ENCODE measurements around the gene RGS10.

The RGS10 gene

GRCh38 chr10:119491966-119492757 is 50.4 kb downstream of the RGS10 start:
- Histone ChIP-seq H3K4me1 (ENCODE audit: insufficient read depth, low read length) (no peaks in the 10 kb centered on the region), H3K36me3 (ENCODE audit: insufficient read depth, low read depth, low read length) (no peaks in the 10 kb centered on the region), H3K27ac (ENCODE audit: low read length) (no peak overlapping the region), H3K9ac (ENCODE audit: low read depth, low read length) (no peak overlapping the region), H3K9me3 (ENCODE audit: insufficient read depth, low read depth, low read length) (no peaks in the 10 kb centered on the region), H3K27me3 (ENCODE audit: insufficient read depth, low read length) (peaks cover 26% of the 10 kb centered on the region; the same call in 1 of the 2 replicates), H3K4me3 (ENCODE audit: low read length) (no peak overlapping the region)

- H3K4me3 ChIP-seq (ENCODE audit: low read length): peak overlapping the region; percentile 74; the same call in 1 of the 2 replicates
- no peaks in the 10 kb centered on the region for H3K36me3 ChIP-seq (ENCODE audit: insufficient read depth, low read depth, low read length)
- H3K27ac ChIP-seq (ENCODE audit: low read length): no peak overlapping the region
- H3K9me3 ChIP-seq (ENCODE audit: insufficient read depth, low read depth, low read length): no peaks in the 10 kb centered on the region
- no peak overlapping the region for H3K9ac ChIP-seq (ENCODE audit: low read depth, low read length)
- no peaks in the 10 kb centered on the region for H3K4me1 ChIP-seq (ENCODE audit: insufficient read depth, low read length)
- H3K27me3 ChIP-seq (ENCODE audit: insufficient read depth, low read length): peaks cover 24% of the 10 kb centered on the region
Measured at GRCh38 chr10:119489991-119490326, 52.6 kb downstream of the RGS10 start.

GRCh38 chr10:119488675-119489074 is 53.8 kb downstream of the RGS10 start:
- no peaks in the 10 kb centered on the region for H3K9me3 ChIP-seq (ENCODE audit: insufficient read depth, low read depth, low read length)
- no peak overlapping the region for H3K9ac ChIP-seq (ENCODE audit: low read depth, low read length)
- H3K27me3 ChIP-seq (ENCODE audit: insufficient read depth, low read length): peaks cover 25% of the 10 kb centered on the region
- no peaks in the 10 kb centered on the region for H3K36me3 ChIP-seq (ENCODE audit: insufficient read depth, low read depth, low read length)
- no peak overlapping the region for H3K4me3 ChIP-seq (ENCODE audit: low read length)
- no peak overlapping the region for H3K27ac ChIP-seq (ENCODE audit: low read length)
- no peaks in the 10 kb centered on the region for H3K4me1 ChIP-seq (ENCODE audit: insufficient read depth, low read length)

- Histone ChIP-seq H3K27ac (ENCODE audit: low read length) (no peak overlapping the region), H3K9ac (ENCODE audit: low read depth, low read length) (no peak overlapping the region), H3K9me3 (ENCODE audit: insufficient read depth, low read depth, low read length) (no peaks in the 10 kb centered on the region), H3K4me1 (ENCODE audit: insufficient read depth, low read length) (no peaks in the 10 kb centered on the region), H3K27me3 (ENCODE audit: insufficient read depth, low read length) (peaks cover 64% of the 10 kb centered on the region), H3K36me3 (ENCODE audit: insufficient read depth, low read depth, low read length) (no peaks in the 10 kb centered on the region), H3K4me3 (ENCODE audit: low read length) (no peak overlapping the region)
Measured at GRCh38 chr10:119483839-119484238, 58.7 kb downstream of the RGS10 start.

- Histone ChIP-seq H3K9me3 (ENCODE audit: insufficient read depth, low read depth, low read length) (no peaks in the 10 kb centered on the region), H3K9ac (ENCODE audit: low read depth, low read length) (no peak overlapping the region), H3K4me1 (ENCODE audit: insufficient read depth, low read length) (no peaks in the 10 kb centered on the region), H3K36me3 (ENCODE audit: insufficient read depth, low read depth, low read length) (no peaks in the 10 kb centered on the region), H3K27me3 (ENCODE audit: insufficient read depth, low read length) (peaks cover 72% of the 10 kb centered on the region), H3K27ac (ENCODE audit: low read length) (no peak overlapping the region), H3K4me3 (ENCODE audit: low read length) (no peak overlapping the region)
Measured at GRCh38 chr10:119483001-119483400, 59.5 kb downstream of the RGS10 start.

GRCh38 chr10:119481781-119482426 is 60.6 kb downstream of the RGS10 start:
- Histone ChIP-seq H3K9ac (ENCODE audit: low read depth, low read length) (no peak overlapping the region), H3K36me3 (ENCODE audit: insufficient read depth, low read depth, low read length) (no peaks in the 10 kb centered on the region), H3K9me3 (ENCODE audit: insufficient read depth, low read depth, low read length) (no peaks in the 10 kb centered on the region), H3K27ac (ENCODE audit: low read length) (no peak overlapping the region), H3K4me3 (ENCODE audit: low read length) (no peak overlapping the region), H3K27me3 (ENCODE audit: insufficient read depth, low read length) (peaks cover 76% of the 10 kb centered on the region), H3K4me1 (ENCODE audit: insufficient read depth, low read length) (no peaks in the 10 kb centered on the region)

- H3K9me3 ChIP-seq (ENCODE audit: insufficient read depth, low read depth, low read length): no peaks in the 10 kb centered on the region
- H3K9ac ChIP-seq (ENCODE audit: low read depth, low read length): no peak overlapping the region
- H3K4me3 ChIP-seq (ENCODE audit: low read length): no peak overlapping the region
- no peak overlapping the region for H3K27ac ChIP-seq (ENCODE audit: low read length)
- H3K27me3 ChIP-seq (ENCODE audit: insufficient read depth, low read length): peaks cover 89% of the 10 kb centered on the region
- H3K36me3 ChIP-seq (ENCODE audit: insufficient read depth, low read depth, low read length): no peaks in the 10 kb centered on the region
- no peaks in the 10 kb centered on the region for H3K4me1 ChIP-seq (ENCODE audit: insufficient read depth, low read length)
Measured at GRCh38 chr10:119480667-119481066, 61.9 kb downstream of the RGS10 start.

GRCh38 chr10:119479532-119479931 is 63.0 kb downstream of the RGS10 start:
- Histone ChIP-seq H3K9me3 (ENCODE audit: insufficient read depth, low read depth, low read length) (no peaks in the 10 kb centered on the region), H3K36me3 (ENCODE audit: insufficient read depth, low read depth, low read length) (no peaks in the 10 kb centered on the region), H3K27me3 (ENCODE audit: insufficient read depth, low read length) (peaks cover 94% of the 10 kb centered on the region), H3K4me3 (ENCODE audit: low read length) (no peak overlapping the region), H3K4me1 (ENCODE audit: insufficient read depth, low read length) (no peaks in the 10 kb centered on the region), H3K27ac (ENCODE audit: low read length) (no peak overlapping the region), H3K9ac (ENCODE audit: low read depth, low read length) (no peak overlapping the region)

GRCh38 chr10:119478811-119479341 is 63.6 kb downstream of the RGS10 start:
- Histone ChIP-seq H3K27me3 (ENCODE audit: insufficient read depth, low read length) (peaks cover 100% of the 10 kb centered on the region), H3K4me1 (ENCODE audit: insufficient read depth, low read length) (no peaks in the 10 kb centered on the region), H3K9me3 (ENCODE audit: insufficient read depth, low read depth, low read length) (no peaks in the 10 kb centered on the region), H3K36me3 (ENCODE audit: insufficient read depth, low read depth, low read length) (no peaks in the 10 kb centered on the region), H3K9ac (ENCODE audit: low read depth, low read length) (no peak overlapping the region), H3K27ac (ENCODE audit: low read length) (no peak overlapping the region), H3K4me3 (ENCODE audit: low read length) (no peak overlapping the region)

GRCh38 chr10:119478111-119478802 is 64.3 kb downstream of the RGS10 start:
- no peak overlapping the region for H3K4me3 ChIP-seq (ENCODE audit: low read length)
- no peak overlapping the region for H3K9ac ChIP-seq (ENCODE audit: low read depth, low read length)
- H3K36me3 ChIP-seq (ENCODE audit: insufficient read depth, low read depth, low read length): no peaks in the 10 kb centered on the region
- H3K27ac ChIP-seq (ENCODE audit: low read length): no peak overlapping the region
- H3K9me3 ChIP-seq (ENCODE audit: insufficient read depth, low read depth, low read length): no peaks in the 10 kb centered on the region
- no peaks in the 10 kb centered on the region for H3K4me1 ChIP-seq (ENCODE audit: insufficient read depth, low read length)
- H3K27me3 ChIP-seq (ENCODE audit: insufficient read depth, low read length): peaks cover 97% of the 10 kb centered on the region

GRCh38 chr10:119477444-119477843 is 65.1 kb downstream of the RGS10 start:
- Histone ChIP-seq H3K27me3 (ENCODE audit: insufficient read depth, low read length) (peaks cover 97% of the 10 kb centered on the region), H3K4me1 (ENCODE audit: insufficient read depth, low read length) (no peaks in the 10 kb centered on the region), H3K9ac (ENCODE audit: low read depth, low read length) (no peak overlapping the region), H3K27ac (ENCODE audit: low read length) (no peak overlapping the region), H3K9me3 (ENCODE audit: insufficient read depth, low read depth, low read length) (no peaks in the 10 kb centered on the region), H3K36me3 (ENCODE audit: insufficient read depth, low read depth, low read length) (no peaks in the 10 kb centered on the region), H3K4me3 (ENCODE audit: low read length) (no peak overlapping the region)
